HS-5 (cell line): ENCODE data around the gene KLHL29.

ENCODE experiments used
- DNase-seq: peaks from one replicate; pipeline ENCODE4 v3.0.0-alpha.2; 2012; ENCODE audit warnings: low read depth

The KLHL29 gene

GRCh38 chr2:23452372-23452771 is 67.4 kb downstream of the KLHL29 start:
- no peak for DNase-seq

DNA sequence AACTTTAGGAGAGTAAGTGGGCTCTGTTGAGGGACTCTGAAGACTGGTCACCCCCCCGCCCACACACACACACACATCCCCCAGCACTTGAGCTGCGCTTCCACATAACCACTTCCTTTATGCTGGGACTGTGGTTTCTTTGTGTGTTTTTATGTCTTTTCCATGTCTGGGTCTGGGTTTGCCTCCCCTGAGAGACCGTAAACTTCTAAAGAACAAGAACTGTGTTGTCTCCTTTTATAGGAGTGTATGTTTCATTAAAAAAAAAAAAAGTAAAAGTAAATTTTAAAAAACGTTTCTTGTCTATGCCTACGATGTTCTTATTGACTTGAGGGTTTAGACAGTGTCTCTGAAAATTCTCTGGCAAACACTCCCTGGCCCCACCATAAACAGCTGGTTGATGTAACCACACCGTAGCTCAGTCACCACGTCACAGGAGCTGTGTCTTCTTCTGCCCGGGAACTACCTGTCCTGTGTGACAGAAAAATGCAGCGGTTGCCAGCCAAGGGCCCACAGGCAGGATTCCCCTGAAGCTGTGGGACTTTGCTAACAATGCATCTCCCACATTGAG is 68.0 kb downstream of the KLHL29 start:
- DNase-seq = no peak

DNA sequence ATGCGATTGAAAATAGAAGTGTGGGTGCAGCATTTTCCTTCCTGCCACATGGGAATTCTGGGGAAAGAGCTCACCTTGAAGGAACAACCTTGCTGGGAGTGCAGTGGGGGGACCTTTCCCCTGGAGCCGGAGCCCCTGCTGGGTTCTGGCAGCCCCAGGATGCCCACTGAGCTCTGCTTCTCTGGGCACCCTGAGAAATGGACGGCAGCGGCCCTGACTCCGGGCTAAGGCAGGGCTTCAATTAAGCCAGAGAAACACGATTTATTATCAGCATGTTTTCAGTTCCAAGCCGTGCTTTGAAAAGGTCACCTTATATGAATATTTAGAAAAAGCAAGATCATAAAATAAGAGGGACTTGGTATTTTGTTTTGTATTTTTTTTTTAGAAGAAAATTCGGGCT is 68.5 kb downstream of the KLHL29 start:
- DNase-seq = no peak

GRCh38 chr2:23453836-23454460 is 69.0 kb downstream of the KLHL29 start:
- no peak for DNase-seq

DNA sequence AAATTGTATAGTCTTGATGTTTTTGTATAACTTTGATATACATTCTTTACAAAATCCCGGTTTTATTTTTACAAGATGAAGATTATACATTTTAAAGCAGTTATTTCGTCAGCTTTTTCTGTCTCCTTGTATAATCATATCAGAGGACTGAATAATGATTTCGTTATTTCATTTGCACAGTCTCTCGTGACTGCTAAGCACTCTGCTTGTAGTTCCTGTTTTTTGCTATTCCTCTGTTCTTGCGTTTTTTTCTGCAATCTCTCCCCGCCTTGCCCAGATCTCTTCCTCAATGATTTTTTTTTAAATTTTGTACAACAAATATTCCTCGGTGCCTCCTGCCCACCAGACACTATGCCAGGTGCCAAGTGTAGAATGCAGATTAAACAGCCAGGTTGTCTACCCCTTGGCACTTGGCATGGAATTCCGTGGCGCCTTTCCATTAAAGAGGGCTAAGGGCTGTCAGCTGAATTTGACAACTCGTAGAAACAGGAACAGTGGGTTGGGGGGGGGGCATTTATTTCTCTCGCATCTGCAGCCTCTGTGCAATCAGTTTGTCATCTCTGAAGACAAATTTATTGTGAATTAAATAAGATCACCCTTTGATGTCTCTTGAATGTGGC is 69.6 kb downstream of the KLHL29 start:
- no peak for DNase-seq

DNA sequence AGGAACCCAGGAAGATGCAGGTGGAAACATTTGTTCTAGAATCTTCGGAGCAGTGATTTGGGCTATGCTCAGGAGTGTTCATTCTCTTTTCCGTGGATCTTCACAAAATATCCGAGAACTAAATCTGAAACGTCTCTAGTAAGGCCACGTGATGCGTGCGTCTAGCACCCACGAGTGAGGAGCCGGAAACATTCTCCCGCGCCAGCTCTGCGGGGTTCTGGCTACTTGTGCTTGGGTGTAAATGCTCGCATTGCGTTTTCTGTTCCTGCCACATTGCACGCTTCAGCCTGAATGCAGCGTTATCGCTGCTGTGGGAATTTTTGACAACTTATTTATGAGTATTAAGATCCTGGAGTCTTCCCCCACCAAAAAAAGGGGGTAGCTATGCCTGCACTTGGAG is 71.4 kb downstream of the KLHL29 start:
- no peak for DNase-seq

GRCh38 chr2:23456881-23457760 is 72.1 kb downstream of the KLHL29 start:
- no peak for DNase-seq

GRCh38 chr2:23457990-23458682 is 73.2 kb downstream of the KLHL29 start:
- DNase-seq = no peak

DNA sequence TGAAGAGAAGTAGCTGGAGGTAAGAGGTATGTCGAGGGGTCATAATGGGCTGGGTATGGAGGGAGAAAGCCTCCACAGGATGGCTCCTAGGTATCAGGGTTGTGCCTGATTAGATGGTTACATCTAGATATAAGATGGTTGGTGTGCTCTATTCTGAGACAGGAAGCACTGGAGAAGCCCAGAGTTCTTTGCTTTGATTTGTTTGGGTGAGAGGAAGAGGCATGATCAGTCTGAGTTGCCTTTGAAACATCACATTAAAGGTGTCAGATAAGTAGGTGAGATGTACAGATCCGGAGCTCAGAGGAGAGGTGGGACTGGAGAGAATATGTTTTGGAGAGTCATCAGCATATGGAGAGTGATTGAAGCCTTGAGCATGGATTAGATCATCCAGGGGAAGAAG is 74.1 kb downstream of the KLHL29 start:
- DNase-seq = no peak

DNA sequence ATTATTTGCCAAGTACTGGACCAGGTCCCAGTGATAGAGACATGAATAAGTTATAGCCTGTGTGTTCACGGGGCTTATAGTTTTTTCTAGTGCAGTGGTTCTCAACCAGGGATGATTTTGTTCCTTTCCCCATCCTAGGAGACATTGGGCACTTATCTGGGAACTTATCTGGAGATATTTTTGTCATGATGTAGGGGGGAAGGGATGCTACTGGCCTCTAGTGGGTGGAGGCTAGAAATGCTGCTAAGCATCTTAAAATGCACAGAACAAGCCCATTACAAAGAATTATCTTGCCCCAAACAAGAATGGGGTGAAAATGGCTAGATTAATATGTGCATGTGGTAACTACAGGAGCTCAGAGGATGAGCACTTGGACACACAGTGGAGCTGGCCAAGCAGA is 75.2 kb downstream of the KLHL29 start:
- DNase-seq = no peak

GRCh38 chr2:23460993-23461392 is 76.0 kb downstream of the KLHL29 start:
- no peak for DNase-seq

DNA sequence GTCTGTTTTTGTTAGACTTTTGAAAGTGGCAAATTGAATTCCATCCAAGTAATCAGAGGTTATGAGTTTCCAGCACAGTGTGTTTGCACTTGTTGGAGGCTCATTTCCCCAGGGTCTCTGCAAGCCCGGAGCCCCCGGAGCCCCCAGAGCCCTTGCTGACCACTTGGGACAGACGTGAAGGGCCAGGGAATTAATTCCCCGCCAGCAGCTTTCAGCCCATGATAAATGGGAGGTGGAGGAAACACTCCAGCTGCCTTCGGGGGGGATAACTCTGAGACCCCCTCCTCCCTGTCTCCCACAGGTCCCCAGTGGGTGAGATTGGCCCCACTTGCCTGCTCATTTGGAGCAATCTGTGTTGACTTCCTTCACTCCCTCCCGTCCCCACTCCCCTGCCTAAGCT is 79.2 kb downstream of the KLHL29 start:
- DNase-seq = no peak

DNA sequence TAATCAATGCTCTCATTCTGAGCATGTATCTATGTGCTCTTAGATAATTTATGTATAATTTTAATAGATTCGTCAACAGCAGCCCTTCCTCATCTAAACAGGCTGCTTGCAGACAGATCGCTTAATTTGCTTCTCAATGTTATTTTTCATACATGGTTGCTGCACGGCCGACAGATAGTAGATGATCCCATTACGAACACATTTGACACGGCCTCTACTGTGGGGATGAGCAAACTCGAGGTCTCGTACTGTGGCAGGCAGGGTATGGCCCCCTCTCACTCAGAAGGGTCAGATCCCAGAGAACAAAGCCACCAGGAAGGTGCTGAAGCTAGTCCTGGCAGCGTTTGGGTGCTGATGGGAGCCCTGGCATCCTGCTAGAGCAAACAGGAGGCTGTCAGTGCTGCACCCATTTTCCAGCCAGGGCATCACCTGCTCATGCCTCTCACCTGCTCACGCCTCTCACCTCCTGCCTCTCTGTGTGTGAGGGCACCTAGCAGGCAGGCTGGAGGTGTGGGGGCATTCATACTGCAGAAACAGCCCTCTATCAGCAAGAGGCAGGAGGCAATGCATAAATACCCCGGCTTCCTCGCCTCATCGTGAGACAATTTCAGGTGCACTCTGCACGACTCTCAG is 80.0 kb downstream of the KLHL29 start:
- no peak for DNase-seq

DNA sequence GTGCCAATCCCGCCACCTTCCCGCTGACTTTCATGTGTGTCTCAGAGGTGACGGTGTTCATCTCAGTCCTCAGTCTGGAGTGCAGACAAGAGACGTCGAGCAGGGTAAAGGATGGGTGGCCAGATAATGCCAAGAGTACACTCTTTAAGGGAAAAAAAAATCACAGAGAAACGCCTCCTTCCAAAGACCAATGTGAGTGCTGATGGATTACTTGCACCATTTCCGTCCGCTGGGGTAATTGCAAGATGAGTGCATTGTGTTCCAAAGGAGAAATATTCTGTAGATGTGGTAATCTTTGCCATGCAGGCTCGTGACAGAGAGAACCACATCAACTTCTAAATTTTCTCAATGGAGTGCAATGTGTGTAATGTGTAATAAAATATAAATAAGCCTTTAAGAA is 81.0 kb downstream of the KLHL29 start:
- no peak for DNase-seq

DNA sequence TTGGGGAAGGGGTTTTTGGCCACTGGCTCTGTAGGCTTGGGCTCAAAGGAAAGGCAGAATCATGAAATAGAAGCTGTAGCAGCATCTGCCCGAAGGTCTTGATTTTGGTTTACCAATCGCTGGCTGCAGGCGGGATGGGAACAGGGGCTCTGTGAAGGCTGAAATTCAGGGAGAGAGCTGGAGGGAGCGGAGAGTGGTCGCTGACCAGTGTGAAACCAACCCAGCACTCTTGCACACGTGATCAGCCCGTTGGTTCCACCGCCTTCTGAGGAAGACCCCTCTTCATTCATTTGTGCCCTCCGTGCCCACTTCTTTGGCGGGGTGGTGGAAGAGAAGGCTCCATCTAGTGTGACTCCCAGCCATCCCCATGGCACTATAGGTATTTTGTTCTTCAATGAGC is 82.6 kb downstream of the KLHL29 start:
- DNase-seq = no peak

GRCh38 chr2:23468474-23469141 is 83.6 kb downstream of the KLHL29 start:
- no peak for DNase-seq

DNA sequence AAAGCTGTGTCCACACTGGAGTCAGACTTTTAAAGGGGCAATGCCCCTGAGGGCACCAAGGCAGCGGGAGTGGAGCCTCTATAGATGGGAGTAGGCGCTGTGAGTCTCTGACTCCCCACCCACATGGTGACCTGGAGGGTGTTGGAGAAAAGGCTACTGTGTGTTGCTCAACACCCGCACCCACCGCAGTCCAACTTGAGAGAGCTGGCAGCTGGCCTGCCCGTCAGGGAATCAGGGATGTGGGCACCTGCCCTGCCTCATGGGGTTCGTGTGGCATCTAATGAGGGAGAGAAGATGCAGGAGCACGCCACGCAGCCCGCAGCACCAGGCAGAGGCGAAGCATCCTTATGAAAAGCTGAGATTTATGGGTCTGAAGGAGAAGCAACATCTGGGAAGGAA is 84.2 kb downstream of the KLHL29 start:
- DNase-seq = no peak

DNA sequence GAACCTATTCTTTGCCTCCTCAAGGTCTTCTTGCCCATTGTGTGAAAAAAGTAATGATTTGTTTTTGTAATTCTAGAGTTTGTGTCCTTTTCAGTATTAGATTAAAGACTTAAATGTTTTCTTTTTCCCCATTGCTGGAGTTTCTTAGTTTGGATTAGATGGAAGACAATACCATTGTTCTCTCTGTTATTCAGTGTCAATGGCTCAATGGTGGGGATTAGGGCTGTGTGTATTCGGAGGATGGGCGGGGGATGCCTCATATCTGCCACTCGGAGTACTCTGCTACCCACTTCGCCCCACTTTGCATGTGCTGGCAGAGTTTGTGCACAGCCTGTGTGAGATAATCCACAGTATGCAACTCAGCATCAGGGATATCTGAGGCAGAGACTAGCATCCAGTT is 90.1 kb downstream of the KLHL29 start:
- DNase-seq = no peak

DNA sequence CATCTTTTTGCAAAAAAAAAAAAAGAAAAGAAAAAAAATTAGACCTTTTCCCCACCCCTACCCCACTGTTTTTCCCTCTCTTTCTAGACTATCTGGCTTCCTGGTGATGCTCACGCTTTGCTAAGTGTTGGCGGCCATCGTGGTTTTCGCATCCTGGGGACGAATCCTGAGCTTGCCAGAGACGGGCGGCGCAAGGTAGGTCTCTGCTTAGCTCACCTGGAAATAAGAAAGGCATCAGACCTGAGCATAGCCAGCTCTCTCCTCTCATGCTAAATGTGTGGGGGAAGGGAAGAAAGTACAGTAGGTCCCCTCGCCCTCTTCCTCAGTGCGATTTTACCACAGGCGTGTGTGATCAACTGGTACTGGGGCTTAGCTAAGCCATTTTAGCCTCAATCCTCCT is 90.5 kb downstream of the KLHL29 start:
- no peak for DNase-seq

- DNase-seq = no peak
Measured at GRCh38 chr2:23476786-23477185, 91.8 kb downstream of the KLHL29 start.

DNA sequence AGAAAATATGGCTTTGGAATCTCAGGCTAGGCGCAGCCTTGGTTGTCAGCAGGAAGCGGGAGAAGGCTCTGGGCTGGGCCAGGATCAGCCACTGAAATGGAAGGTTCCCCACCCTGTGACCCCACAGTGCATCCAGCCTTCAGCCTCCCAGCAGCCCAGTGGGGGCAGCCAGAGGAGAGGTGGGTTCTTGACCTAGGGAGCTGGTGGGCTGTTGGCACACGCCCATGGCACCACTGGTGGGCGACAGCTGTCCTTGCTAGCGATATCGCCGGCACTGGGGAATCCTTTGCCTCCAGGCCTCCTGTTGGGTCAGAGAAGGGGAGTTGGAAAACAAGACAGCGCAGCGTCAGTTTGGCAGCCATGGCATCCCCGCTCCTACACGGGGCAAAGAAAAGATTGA is 92.4 kb downstream of the KLHL29 start:
- no peak for DNase-seq
